Middle frontal gyrus (tissue), 1 donor: ENCODE data around the gene CORIN.
"Not testable (repeated sequence)": the region's sequence is repeated elsewhere in the genome, so short reads cannot be mapped to it uniquely, and the experiment has no call there.

Source experiments
- DNase-seq: peaks from one replicate; pipeline ENCODE4 v3.0.0-alpha.2; 2015; ENCODE audit warnings: low spot score; ENCODE audit errors: extremely low spot score

CORIN gene

DNA sequence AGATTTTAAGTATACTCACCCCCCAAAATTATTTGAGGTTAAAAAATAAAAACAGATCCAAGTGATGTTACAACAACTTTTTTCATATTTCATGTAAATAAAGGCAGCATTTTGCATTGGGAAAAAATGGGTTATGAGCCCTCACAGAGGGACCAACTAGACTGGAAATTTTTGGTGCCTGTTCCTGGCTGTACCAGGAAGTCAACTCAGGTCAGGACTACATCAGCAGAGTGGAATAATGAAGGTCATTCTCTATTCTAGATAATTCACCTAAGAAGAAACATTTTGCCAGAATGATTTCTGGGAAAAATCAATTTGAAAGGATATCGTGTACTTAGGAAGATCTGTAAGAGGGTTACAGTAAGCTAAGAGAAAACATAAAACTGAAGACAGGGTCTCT lies 66.8 kb downstream of the CORIN start:
- DNase-seq, result no peak

DNA sequence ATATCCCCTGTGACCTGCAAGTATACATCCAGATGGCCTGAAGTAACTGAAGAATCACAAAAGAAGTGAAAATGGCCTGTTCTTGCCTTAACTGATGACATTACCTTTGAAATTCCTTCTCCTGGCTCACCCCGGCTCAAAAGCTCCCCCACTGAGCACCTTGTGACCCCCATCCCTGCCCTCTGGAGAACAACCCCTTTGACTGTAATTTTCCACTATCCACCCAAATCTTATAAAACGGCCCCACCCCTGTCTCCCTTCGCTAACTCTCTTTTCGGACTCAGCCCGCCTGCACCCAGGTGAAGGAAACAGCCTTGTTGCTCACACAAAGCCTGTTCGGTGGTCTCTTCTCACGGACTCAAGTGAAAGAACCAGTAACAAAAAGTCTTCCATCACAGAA lies 69.9 kb downstream of the CORIN start:
- DNase-seq, result not testable (repeated sequence)

DNA sequence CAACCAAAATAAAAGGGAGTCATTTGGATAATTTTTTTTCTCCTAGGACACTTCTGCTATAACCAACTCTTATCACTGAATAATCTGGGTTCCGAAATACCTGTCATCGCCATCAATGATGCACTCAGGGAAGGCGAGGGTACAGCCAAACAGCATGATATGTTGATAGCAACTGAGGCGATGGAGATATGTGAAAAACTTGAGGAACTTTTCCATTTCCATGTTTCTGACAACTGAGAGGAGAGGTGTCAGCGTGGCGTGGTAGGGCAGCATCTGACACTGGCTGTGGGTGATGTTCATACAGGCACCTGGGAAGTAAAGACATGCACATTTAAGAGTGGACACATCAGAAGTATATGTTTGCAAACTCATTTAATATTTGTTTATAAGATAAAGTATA lies 74.6 kb downstream of the CORIN start:
- DNase-seq, result no peak

DNA sequence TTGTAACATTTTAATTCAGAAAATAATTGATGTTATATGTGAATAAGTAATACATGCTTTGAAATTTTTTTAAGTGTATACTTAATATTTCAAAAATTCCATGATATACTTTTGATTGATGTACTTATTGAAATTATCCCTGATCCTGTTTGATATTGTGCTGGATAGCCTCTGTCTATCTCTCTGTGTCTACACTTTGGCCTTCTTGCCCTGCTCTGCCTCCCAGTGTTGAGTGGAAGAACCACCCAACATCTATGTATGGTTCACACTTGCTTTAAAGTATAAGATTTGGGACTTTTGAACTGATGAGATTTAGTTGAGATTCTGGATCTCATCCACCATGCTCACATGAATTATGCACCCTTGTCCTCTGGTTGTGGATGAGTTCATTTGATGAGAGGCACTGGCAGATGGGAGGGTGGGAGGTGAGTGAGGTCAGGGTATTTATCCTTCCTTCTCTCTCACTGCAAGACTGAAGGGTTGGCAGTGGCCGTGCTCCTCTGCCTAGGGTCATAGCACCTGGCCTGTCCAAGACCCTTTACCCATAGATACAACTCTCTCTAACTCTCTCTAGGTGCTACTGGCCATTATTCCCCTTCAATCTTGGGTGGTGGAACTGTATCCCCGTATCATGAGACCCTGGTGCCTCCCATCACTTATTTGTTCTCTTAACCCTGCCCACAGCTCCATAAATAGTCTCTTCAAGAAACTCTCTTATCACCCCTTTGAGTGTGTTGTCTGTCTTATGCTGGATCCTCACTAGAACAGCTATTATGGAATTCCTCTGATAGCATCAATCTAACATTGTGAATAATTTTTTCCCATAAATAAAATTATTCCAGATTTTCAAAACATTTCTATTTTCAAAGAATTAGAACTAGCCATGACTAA lies 75.2 kb downstream of the CORIN start:
- no peak for DNase-seq

DNA sequence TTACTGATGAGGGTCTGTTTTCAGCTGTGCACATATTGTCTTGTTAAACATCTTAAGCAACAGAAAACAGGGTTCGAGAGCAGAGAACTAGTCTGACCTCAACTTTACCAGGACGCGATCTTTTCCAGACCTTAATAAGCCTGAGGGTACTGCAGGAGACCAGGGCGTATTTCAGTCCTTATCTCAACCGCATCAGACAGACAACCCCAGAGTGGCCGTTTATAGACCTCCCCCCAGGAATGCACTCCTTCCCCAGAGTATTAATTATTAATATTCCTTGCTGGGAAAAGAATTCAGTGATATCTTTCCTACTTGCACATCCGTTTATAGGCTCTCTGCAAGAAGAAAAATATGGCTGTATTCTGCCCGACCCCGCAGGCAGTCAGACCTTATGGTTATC lies 84.6 kb downstream of the CORIN start:
- DNase-seq, result not testable (repeated sequence)

DNA sequence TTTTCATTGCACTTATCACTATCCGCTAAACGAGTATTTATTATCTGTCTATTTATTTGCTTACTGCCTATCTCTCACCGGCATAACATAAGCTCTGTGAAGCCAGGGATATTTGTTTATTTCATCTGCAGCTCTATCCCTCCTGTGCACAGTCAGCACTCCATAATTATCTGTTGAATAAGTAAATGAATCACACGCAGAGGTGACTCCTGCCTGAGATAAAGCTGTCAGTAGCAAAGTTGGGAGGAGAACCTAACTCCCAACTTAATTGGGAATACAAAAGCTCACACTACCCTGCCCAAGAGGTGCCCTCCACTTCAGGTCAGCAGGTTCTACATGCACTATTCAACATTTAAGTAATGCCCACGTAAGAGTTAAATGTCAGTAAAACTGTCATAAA lies 85.7 kb downstream of the CORIN start:
- no peak for DNase-seq

DNA sequence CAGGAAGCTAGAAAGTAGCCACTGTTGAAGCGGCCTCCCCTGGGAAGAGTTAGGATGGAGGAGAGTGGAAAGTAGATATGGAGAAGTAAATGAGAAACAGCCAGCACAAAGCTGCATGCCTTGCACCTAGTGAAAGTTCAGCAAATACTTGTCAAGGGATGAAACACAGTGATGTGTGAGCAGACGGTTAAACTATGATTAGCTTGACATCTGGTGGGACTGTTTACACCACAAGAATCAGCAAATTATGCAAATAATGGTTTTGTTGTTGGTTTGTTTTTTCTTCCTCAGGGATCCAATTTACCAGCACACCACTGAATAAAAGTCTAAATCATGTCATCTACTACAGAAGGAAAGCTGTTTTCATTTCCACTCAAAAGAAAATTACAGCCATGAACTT lies 87.1 kb downstream of the CORIN start:
- DNase-seq, result no peak

DNA sequence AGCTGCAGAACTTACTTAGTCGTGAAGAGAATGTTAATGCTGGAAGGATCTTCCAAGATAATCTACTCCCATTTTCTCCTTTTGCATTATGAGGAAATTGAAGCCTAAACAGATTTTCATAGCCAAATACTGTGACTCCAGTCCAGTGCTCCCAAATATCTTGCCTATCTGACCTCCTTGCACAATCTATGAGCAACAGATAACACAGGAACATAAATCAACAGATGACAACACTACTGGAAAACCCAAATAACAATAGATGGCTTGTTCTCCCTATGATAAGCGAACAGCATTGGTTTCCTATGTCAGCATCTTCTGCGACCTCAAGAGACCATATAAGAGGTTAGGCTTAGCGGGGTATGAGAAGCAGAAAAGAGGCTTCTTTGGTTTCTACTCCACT lies 88.0 kb downstream of the CORIN start:
- no peak for DNase-seq

DNA sequence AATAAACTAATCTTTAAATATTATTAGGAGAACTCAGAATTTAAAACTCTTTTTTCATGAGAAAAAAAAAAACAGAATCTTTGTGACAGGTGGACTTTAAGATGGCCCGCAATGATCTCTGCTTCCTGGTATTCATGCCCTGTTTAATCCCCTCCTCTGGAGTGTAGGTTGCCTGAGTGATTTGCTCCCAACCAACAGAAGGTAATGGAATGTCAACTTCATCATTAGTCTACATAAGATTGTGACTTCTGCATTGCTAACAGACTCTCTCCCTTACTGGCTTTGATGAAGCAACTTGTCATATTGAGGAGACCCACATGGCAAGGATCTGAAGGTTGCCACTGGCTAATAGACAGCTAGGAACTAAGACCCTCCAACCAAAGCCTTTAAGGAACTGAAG lies 88.8 kb downstream of the CORIN start:
- DNase-seq, result no peak

DNA sequence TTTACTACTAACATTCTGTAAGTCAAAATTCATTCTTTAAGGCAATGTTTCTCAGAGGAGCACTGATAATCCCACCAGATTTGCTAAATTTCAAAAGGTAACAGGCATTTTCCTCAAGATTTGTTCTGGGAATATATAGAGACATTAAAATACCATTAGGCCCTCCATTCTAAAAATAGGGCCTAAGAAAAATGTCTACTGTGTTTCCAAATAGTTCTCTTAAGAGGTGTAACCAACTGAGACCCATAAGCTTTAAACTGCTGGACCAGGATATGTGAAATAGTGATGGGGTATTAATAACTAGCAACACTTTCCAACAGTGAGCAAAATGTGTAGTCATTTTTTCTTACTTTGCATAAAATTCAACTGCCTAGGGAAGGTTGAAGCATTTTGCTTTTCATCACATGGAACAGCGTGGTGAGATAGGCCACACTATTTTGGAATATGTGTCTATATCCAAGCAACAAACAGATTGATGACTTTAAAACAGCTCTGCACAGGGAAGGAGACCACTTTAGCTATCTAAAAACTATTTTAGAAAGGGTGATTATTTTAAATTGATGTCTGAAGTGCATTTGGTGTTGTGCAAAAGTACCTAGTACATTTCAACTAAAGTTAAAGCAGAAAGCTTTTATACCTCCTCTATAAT lies 89.9 kb downstream of the CORIN start:
- no peak for DNase-seq

DNA sequence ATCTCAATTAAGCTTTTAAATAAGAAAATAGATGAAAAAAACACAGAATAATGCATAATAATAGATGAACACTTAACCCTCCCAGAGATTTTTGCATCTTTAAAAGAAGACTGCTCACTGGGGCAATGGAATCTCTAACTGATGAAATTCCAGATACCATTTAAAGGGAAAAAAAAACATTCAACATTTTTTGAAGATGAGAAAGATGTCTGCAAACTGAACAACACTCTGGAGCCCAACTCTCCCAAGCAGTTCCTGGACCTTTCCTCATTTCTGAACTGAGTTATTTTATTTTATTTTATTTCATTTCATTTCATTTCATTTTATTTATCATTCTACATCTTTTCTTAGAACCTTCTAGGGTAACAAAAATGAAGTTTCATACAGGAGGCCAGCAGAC lies 90.7 kb downstream of the CORIN start:
- DNase-seq, result no peak

DNA sequence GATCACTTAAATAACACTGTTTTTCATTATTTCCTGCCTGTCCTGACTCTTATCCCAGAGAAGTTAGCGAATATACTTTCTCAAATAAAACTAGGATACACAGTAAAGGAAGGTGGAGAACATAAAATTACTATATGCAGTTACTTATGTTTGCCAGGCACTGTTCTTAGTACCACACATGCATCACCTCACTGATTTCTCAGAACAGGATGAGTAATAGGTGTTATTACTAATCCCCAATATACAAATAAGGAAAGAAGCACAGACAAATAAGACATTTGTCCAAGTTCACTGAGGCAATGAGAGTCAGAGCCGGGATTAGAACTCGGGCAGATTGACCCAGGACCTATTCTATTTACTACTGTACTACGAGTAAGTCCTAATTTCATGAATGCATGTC lies 91.7 kb downstream of the CORIN start:
- DNase-seq, result no peak

DNA sequence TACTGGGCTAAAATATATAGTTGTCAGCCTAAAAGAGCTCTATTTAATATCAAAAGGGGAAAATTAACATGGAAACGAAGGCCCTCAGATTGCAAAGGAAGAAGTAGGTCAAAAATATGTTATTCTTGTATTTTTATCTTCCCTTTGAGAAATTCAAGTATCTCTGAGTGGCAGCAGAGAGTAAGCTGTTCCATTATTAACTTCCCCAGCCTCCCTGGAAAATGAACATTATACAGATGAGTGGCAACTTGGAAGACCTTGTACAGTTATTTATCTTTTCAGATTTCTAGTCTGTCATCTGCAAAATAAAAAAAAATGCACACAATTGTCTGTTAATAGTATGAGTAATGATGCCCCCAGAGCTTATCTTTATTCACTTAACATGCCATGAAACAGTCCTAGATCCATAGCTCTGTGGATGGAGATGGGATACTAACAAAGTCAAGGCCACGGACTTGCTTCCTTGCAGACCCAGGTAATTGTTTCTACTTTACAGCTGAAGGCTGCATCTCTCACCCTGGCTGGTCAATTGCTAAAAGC lies 93.0 kb downstream of the CORIN start:
- no peak for DNase-seq

DNA sequence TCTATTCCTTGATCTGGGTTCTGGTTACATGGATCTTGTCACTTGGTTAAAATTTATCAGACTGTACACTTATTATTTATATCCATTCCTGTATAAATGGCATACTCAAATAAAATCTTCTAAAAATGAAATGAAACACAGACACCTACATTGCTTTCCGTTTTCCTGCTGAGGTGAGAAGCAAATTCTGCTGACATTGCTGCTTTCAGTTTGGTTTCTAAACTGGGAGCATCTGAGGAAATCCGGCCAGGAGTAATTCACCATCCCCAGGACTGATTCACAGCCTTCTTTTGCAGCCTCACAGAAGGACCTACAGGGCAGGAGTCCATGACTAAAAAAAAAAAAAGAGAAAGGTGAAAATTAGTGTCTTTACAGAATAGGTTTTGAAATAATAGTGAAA lies 93.6 kb downstream of the CORIN start:
- DNase-seq, result no peak

DNA sequence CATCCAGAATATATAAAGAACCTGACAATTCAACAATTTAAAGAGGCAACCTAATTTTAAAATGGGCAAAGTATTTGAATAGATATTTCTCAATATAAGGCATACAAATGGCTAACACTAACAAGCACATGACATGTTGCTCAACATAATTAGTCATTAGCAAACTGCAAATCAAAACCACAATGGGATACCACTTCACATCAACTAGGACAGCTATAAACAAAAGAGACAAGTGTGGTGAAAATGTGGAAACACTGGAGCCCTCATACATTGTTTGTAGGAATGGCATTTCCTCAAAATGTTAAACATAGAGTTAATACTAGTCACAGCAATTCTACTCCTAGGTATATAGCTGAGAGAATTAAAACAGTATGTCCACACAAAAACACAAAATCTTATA lies 96.7 kb downstream of the CORIN start:
- no peak for DNase-seq

DNA sequence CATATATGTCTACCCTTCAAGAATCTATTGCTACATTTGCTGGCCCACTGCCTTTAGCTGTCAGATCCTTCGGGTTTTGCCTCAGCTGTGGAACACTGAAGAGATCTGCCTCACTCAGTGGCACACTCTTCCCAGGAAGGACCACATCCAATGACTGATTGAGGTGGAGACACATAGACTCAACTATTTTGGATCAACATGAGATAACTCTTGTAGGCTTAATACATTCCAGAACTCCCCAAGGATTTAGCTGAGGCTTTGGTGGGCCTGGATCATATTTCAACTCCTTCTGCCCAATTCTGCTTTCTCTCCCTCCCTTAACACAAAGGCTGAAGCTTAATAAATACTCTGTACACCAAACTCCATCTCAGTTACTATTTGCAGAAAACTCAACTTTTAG lies 100.5 kb downstream of the CORIN start:
- DNase-seq, result no peak

DNA sequence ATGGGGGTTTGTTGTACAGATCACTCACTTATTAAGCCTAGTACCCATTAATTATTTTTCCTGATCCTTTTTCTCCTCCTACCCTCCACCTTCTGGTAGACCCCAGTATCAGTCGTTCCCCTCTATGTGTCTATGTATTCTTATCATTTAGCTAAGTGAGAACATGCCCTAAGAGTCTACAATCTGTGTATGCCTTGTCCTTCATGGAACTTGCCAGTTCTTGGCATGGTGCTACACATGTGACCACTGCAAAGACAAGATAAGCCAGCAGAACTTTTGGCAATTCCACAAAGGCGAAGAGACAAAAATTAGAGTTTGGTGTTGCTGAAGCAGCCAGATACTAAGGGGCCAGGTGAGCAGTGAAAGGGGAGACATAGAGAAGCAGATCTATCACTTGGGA lies 101.3 kb downstream of the CORIN start:
- no peak for DNase-seq

DNA sequence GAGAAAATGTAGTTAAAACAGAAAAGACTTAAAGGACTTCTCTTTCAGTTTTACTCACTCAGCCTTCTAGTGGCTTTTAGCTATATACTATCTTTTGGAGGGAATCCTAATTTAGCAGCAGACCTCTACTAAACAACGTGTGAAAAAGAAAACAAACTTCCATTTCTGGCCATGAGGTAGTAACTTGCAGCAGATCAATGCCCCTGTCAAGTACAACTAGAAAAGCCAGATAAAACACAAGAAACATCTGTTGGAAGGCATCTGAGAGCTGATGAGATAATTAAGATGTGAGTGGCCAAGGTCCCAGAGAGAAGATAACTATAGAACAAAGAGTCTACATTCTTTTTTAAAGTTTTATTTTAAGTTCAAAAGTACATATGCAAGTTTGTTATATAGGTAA lies 101.7 kb downstream of the CORIN start:
- DNase-seq, result no peak

DNA sequence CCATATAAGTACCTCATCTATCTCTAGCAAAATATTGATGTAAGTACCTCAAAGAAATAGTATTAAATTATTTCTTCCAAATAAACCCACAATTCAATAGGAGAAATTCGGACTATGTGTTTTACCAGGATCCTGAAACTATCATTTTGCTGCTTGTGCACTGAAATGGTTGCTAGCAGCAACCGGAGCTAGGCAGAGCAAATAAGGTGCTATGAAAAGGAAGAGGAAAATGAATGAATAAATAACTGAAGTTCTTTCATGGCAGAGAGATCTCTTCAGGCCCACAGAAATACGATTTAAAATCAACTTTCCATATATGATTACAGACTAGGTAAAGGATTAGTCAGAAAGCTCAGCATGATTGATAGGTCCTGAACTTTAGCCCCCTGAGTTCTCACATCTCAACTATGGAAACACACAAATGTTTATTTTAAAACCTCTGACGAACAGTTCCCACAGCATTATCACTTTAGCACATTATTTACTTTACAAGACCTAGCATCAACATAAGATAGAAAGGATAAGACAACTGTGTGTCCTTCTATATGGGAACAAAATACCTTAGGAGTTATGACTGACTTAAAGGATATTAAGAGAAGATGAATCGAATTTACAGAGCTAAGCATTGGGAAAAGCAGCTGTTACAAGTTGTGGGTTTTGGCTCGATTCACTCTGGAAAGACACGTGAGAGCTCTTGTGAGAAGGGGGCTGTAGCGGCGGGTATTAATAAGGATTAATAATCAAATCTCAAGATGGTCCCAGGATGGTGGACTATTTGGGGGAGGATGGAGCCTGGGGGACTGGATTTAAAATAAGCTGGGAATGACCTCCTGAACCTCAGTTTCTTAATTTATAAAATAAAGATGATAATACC lies 104.3 kb downstream of the CORIN start:
- DNase-seq, result no peak

DNA sequence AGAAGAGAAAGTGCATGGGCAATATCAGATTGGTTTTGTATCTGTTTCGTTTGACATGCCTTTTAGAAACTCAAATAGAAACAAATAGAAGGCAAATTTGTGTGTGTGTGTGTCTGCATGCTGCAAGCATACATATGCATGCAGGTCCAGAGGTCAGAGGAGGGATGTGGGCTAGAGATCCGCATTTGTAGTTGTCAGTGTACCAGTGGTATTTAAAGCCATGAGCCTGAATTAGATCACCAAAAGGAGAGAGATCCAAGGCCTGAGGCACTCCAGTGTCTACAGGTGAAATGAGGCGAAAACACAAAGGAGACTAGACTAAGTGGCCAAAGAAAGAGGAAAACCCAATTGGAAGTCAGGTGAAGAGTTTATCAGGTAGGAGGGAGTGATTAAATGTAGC lies 106.7 kb downstream of the CORIN start:
- DNase-seq, result no peak

DNA sequence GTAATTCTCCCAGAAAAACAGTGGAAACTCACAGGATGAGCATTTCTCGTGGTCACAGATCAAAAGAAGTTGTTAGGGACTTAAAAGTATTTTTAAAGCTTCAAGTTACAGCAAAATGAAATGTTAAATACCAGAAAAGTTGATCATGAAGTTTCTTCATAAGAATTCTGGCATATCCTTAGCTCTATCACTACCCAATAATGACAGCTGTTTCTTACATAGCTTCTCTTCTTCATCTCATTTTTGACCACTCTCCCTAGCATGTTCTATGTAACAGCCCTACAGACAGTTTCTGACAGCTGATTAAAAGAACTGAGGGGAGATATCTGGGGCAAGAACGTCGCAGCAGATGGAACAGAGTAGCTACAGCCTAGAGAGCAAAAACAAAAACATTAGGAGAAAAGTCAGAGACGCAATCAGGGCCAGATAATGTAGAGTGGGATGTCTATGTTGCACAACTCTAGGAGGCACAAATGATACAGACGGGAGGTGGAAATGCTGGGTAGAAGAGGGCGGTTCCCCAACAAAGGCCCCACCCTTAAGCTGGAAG lies 108.7 kb downstream of the CORIN start:
- DNase-seq, result no peak
